ENCODE data around the gene PROS1.

DNA sequence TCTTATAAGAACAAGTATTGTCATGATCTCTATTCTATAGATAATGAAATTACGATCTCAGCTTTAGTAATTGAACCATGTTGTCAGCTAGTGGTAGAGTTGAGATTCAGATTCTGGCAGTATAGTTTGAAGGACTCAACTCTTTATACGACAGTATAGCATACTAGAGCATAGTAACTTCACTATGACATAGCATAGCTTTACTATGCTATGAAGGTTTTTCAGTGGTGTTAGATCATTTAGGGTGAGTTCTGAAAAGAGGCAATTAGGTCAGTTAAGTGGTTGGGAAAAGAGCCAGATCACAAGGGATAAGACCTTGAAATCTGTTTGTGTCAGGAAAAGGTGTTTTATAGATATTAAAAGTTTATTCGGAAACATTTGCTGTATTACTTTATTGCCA, 46.6 kb upstream of the PROS1 start:
- TF ChIP-seq POLR2AphosphoS5 (IDR thresholded peaks at IDR 0.05; ENCODE audit: low read depth, low read length): no peak
- TF ChIP-seq NRF1 (IDR thresholded peaks at IDR 0.05; ENCODE audit: low read depth, low read length): no peak
- TF ChIP-seq, protein P1, sequence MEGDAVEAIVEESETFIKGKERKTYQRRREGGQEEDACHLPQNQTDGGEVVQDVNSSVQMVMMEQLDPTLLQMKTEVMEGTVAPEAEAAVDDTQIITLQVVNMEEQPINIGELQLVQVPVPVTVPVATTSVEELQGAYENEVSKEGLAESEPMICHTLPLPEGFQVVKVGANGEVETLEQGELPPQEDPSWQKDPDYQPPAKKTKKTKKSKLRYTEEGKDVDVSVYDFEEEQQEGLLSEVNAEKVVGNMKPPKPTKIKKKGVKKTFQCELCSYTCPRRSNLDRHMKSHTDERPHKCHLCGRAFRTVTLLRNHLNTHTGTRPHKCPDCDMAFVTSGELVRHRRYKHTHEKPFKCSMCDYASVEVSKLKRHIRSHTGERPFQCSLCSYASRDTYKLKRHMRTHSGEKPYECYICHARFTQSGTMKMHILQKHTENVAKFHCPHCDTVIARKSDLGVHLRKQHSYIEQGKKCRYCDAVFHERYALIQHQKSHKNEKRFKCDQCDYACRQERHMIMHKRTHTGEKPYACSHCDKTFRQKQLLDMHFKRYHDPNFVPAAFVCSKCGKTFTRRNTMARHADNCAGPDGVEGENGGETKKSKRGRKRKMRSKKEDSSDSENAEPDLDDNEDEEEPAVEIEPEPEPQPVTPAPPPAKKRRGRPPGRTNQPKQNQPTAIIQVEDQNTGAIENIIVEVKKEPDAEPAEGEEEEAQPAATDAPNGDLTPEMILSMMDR (IDR thresholded peaks at IDR 0.05): no peak
- TF ChIP-seq REST (IDR thresholded peaks at IDR 0.05; ENCODE audit: low read depth, low read length): no peak
- no peak for TF ChIP-seq YY1 (IDR thresholded peaks at IDR 0.05; ENCODE audit: low read depth)
- no peak for TF ChIP-seq EZH2phosphoT487 (IDR thresholded peaks at IDR 0.05; ENCODE audit: borderline replicate concordance, low read depth)
- no peak for TF ChIP-seq SMC3 (IDR thresholded peaks at IDR 0.05; ENCODE audit: low read depth, low read length)
- TF ChIP-seq GATA2 (CRISPR knock-in tag; IDR thresholded peaks at IDR 0.05): no peak
- TF ChIP-seq RXRA (IDR thresholded peaks at IDR 0.05; ENCODE audit: borderline replicate concordance, low read depth): no peak
- TF ChIP-seq JUND (IDR thresholded peaks at IDR 0.05): no peak
- no peak for TF ChIP-seq GABPA (IDR thresholded peaks at IDR 0.05; ENCODE audit: low read depth)
- no peak for TF ChIP-seq FOXM1 (IDR thresholded peaks at IDR 0.05; ENCODE audit: low read depth)
- no peak for TF ChIP-seq MEF2A (IDR thresholded peaks at IDR 0.05; ENCODE audit: borderline replicate concordance, low read depth)
- no peak for TF ChIP-seq RFX5 (IDR thresholded peaks at IDR 0.05; ENCODE audit: low read length)
